Smooth muscle cell (in vitro differentiated cells): ENCODE results near the gene SLC12A6. TPM values are rescaled to one million over a fixed set of nuclear protein-coding genes. Genes with fewer than 3 reads are reported as not detected.

Experiments
- DNase-seq: peaks from one replicate; lab custom pipeline; 2025; ENCODE audit not compliant: unreplicated experiment; lab: John Stamatoyannopoulos, UW
- H2AFZ ChIP-seq: fragments of 200-600 bp; sonication (generic); 2 replicates; pipeline ENCODE4 v1.6.0; 2016; ENCODE audit warnings: antibody characterized with exemption, low read depth, mild to moderate bottlenecking
- H3F3A ChIP-seq: fragments of 200-600 bp; sonication (generic); 2 replicates; pipeline ENCODE4 v1.6.0; 2017; ENCODE audit warnings: antibody characterized with exemption, low read depth
- H3K27ac ChIP-seq: fragments of 200-600 bp; sonication (generic); 2 replicates; pipeline ENCODE4 v1.5.1; 2016; ENCODE audit warnings: low read depth, mild to moderate bottlenecking
- H3K27me3 ChIP-seq: fragments of 200-600 bp; sonication (generic); 2 replicates; pipeline ENCODE4 v1.6.1; 2016; ENCODE audit warnings: low read depth, mild to moderate bottlenecking
- H3K36me3 ChIP-seq: fragments of 200-600 bp; sonication (generic); 2 replicates; pipeline ENCODE4 v1.5.1; 2016; ENCODE audit warnings: low read depth
- H3K4me1 ChIP-seq: fragments of 200-600 bp; sonication (generic); 2 replicates; pipeline ENCODE4 v1.5.1; 2016; ENCODE audit warnings: low read depth
- H3K4me2 ChIP-seq: fragments of 200-600 bp; sonication (generic); 2 replicates; pipeline ENCODE4 v1.6.0; 2016; ENCODE audit warnings: mild to moderate bottlenecking
- H3K4me3 ChIP-seq: fragments of 200-600 bp; sonication (generic); 2 replicates; pipeline ENCODE4 v1.5.1; 2016; ENCODE audit warnings: mild to moderate bottlenecking
- H3K79me2 ChIP-seq: fragments of 200-600 bp; sonication (generic); 2 replicates; pipeline ENCODE4 v1.6.0; 2016; ENCODE audit warnings: low read depth, mild to moderate bottlenecking
- H3K9ac ChIP-seq: fragments of 200-600 bp; sonication (generic); 2 replicates; pipeline ENCODE4 v1.6.0; 2016; ENCODE audit warnings: low read depth
- H3K9me3 ChIP-seq: fragments of 200-600 bp; sonication (generic); replicated peaks from 2 replicates; pipeline ENCODE4 v1.5.1; 2016; ENCODE audit warnings: low read depth
- H4K20me1 ChIP-seq: fragments of 200-600 bp; sonication (generic); 2 replicates; pipeline ENCODE4 v1.6.0; 2016; ENCODE audit warnings: low read depth
- CTCF ChIP-seq: fragments of 200-600 bp; sonication (generic); IDR thresholded peaks from 2 replicates; pipeline ENCODE4 v1.5.1; 2017; ENCODE audit warnings: borderline replicate concordance, mild to moderate bottlenecking, antibody characterized with exemption; ENCODE audit not compliant: insufficient read depth, poor library complexity, severe bottlenecking
- WGBS: methylation state at CpG from one replicate; pipeline ENCODE4 v1.1.7; 2016; ENCODE audit warnings: low lambda C conversion rate; 5-methylcytosine and 5-hydroxymethylcytosine counted together
- polyA plus RNA-seq: library from polyadenylated mRNA; unstranded; fragments of >200 nt; fragmentation: Nextera tagmentation; extraction: Ambion mirVana; gene quantifications from 2 replicates; pipeline ENCODE4 v1.2.1, GENCODE V29; 2016
- total RNA-seq: library from RNA; depleted of rRNA; stranded (reverse); fragments of >200 nt; gene quantifications from 2 replicates; pipeline ENCODE4 v1.2.3, GENCODE V29; 2014

SLC12A6 gene
- total and polyA plus RNA-seq, 2 experiments from 2014 or later, result 3.0 to 11.3 TPM

DNA sequence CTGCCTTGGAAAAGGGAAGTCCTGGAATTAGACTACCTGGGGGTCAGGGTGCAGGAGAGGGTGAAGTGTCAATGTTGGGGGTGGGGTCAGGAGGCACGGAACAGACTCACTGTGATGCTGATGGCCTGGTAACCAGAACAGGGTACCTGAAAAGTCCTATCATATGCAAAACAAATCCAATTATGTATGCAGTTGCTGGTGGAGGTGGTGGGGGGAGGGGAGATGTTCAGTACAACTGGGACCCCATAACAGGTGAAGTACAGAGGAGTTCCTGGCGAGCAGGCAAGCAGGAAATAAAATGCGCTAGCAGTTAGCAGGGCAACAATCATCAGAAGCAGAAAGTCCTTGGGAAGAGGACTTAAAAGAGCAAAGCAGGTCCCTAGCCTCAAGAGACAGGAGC is 123.4 kb downstream of the SLC12A6 start:
- Histone ChIP-seq H4K20me1 (no peaks in the 10 kb centered on the region), H3K9me3 (no peaks in the 10 kb centered on the region), H3F3A (peaks cover 4% of the 10 kb centered on the region), H3K36me3 (no peaks in the 10 kb centered on the region), H2AFZ (peak overlapping the region; percentile 55), H3K4me2 (no peak overlapping the region), H3K4me1 (no peaks in the 10 kb centered on the region), H3K79me2 (peaks cover 2% of the 10 kb centered on the region), H3K27me3 (no peaks in the 10 kb centered on the region), H3K27ac (no peak overlapping the region), H3K9ac (no peak overlapping the region), H3K4me3 (no peak overlapping the region)
- DNase-seq, result no peak
- WGBS, result 67% methylated on average over 3 of the region's 3 CpGs
- TF ChIP-seq CTCF, result no peak

DNA sequence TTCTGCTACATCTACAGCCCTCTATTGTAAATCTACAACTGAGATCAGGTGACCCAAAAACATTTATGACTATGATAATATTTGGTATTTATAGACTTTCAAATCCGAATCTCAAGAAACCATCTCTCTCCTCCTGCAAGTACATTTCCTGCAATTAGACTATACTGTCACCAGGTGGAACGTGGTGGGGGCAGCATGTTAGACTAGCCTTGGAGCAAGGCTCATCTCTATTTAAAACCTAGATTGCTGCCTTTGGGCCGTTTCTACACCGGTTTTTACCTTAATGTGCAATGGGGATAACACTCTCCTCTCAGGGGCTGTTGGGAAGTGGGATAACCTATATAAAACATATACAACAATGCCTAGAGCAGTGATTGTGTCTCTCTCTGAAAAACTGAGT is 123.9 kb downstream of the SLC12A6 start:
- Histone ChIP-seq H3K27me3 (no peaks in the 10 kb centered on the region), H3K4me1 (peaks cover 4% of the 10 kb centered on the region), H3K79me2 (peaks cover 6% of the 10 kb centered on the region), H4K20me1 (no peaks in the 10 kb centered on the region), H3K9me3 (no peaks in the 10 kb centered on the region), H2AFZ (no peak overlapping the region), H3F3A (peaks cover 6% of the 10 kb centered on the region), H3K4me3 (no peak overlapping the region), H3K4me2 (no peak overlapping the region), H3K27ac (no peak overlapping the region), H3K9ac (no peak overlapping the region), H3K36me3 (no peaks in the 10 kb centered on the region)
- TF ChIP-seq CTCF, result no peak
- DNase-seq, result no peak
- 42% methylated on average over 4 of the region's 4 CpGs for WGBS

- peaks cover 16% of the 10 kb centered on the region for H4K20me1 ChIP-seq
- TF ChIP-seq CTCF, result peak; percentile 93
- peak within 1 kb of the TSS; percentile 92 for H3K27ac ChIP-seq
- H3K4me1 ChIP-seq, result peaks cover 13% of the 10 kb centered on the region
- H3K9ac ChIP-seq, result peak within 1 kb of the TSS; percentile 94
- H3K4me3 ChIP-seq, result peak within 1 kb of the TSS; percentile 76
- H3K79me2 ChIP-seq, result peaks cover 46% of the 10 kb centered on the region
- no peaks in the 10 kb centered on the region for H3K36me3 ChIP-seq
- H3K9me3 ChIP-seq, result no peaks in the 10 kb centered on the region
- H3K4me2 ChIP-seq, result peak within 1 kb of the TSS; percentile 94
- peaks cover 6% of the 10 kb centered on the region for H3F3A ChIP-seq
- H2AFZ ChIP-seq, result peak within 1 kb of the TSS; percentile 88
- WGBS, result under 1% methylated on average over 55 of the region's 81 CpGs
- H3K27me3 ChIP-seq, result no peaks in the 10 kb centered on the region
- DNase-seq, result peak; percentile 92
Measured at GRCh38 chr15:34209421-34210282, 127.9 kb downstream of the SLC12A6 start, which contains the start of gene KATNBL1. KATNBL1 (minus strand) TSS chr15:34210096; CDS start chr15:34163676, 46,420 bp downstream.
